Spinal cord (tissue), 10 donors: Measurements from ENCODE around the gene ITGB3. TPM values are rescaled to one million over a fixed set of nuclear protein-coding genes. Genes with fewer than 3 reads are reported as not detected.

Experiments used
- DNase-seq, 6 donors: peaks; one replicate each; pipeline versions ENCODE4 v3.0.0 to v3.0.0-alpha.2; 2013 to 2015; ENCODE audit warnings: low spot score in 6 of 6, low read depth in 4 of 6
- H3K27ac ChIP-seq: one replicate; pipeline ENCODE4 v1.5.1; 2013; ENCODE audit warnings: low read depth, low read length, control low read depth
- H3K27me3 ChIP-seq: one replicate; pipeline ENCODE4 v1.6.1; 2013; ENCODE audit warnings: low read length; ENCODE audit not compliant: control insufficient read depth, insufficient read depth
- H3K36me3 ChIP-seq: one replicate; pipeline ENCODE4 v1.6.1; 2013; ENCODE audit warnings: low read length; ENCODE audit not compliant: control insufficient read depth, insufficient read depth
- H3K4me1 ChIP-seq: one replicate; pipeline ENCODE4 v1.6.1; 2013; ENCODE audit warnings: low read length; ENCODE audit not compliant: control insufficient read depth, insufficient read depth
- H3K4me3 ChIP-seq: one replicate; pipeline ENCODE4 v1.5.1; 2013; ENCODE audit warnings: low read depth, low read length, control low read depth
- H3K9me3 ChIP-seq: one replicate; pipeline ENCODE4 v1.6.1; 2013; ENCODE audit warnings: low read length; ENCODE audit not compliant: control insufficient read depth, insufficient read depth
- WGBS: methylation state at CpG from one replicate; pipeline ENCODE4 v1.1.5; 2013; ENCODE audit warnings: missing lambda C conversion rate; ENCODE audit not compliant: insufficient coverage; 5-methylcytosine and 5-hydroxymethylcytosine counted together
- polyA plus RNA-seq, 2 donors: library from polyadenylated mRNA; unstranded; fragments of 120-200 nt; gene quantifications; one replicate each; pipeline ENCODE4 v1.2.1, GENCODE V29; 2013; ENCODE audit not compliant: insufficient read length in 2 of 2
- total RNA-seq, 2 donors: library from RNA; depleted of rRNA in 1 of 2; stranded (reverse); fragments of 120-200 nt in 1 of 2; fragments of >200 nt in 1 of 2; gene quantifications; one replicate each; pipeline versions ENCODE4 v1.2.3 to v1.2.4, GENCODE V29; 2013 to 2014
- donor health status: healthy.

ITGB3 gene
- total and polyA plus RNA-seq, 4 donors: 2.6 to 7.5 (median 3.6) TPM

GRCh38 chr17:47270946-47271705, 17.5 kb downstream of the ITGB3 start:
- H3K9me3 ChIP-seq: no peaks in the 10 kb centered on the region
- H3K36me3 ChIP-seq: no peaks in the 10 kb centered on the region
- H3K27ac ChIP-seq: no peak overlapping the region
- H3K27me3 ChIP-seq: no peaks in the 10 kb centered on the region
- WGBS: no CpG with 5 or more reads among the region's 2 CpGs
- no peak for DNase-seq
- H3K4me3 ChIP-seq: no peak overlapping the region
- peaks cover 11% of the 10 kb centered on the region for H3K4me1 ChIP-seq

GRCh38 chr17:47272491-47272890, 18.9 kb downstream of the ITGB3 start:
- H3K36me3 ChIP-seq: no peaks in the 10 kb centered on the region
- H3K4me1 ChIP-seq: peaks cover 20% of the 10 kb centered on the region
- DNase-seq: no peak
- H3K4me3 ChIP-seq: no peak overlapping the region
- H3K9me3 ChIP-seq: no peaks in the 10 kb centered on the region
- 100% methylated on average over 1 of the region's 1 CpG for WGBS
- no peaks in the 10 kb centered on the region for H3K27me3 ChIP-seq
- no peak overlapping the region for H3K27ac ChIP-seq

GRCh38 chr17:47273245-47273644, 19.6 kb downstream of the ITGB3 start:
- Histone ChIP-seq H3K4me3 (no peak overlapping the region), H3K4me1 (peaks cover 20% of the 10 kb centered on the region), H3K27me3 (no peaks in the 10 kb centered on the region), H3K9me3 (no peaks in the 10 kb centered on the region), H3K36me3 (no peaks in the 10 kb centered on the region), H3K27ac (no peak overlapping the region)
- DNase-seq: no peak
- 100% methylated on average over 1 of the region's 2 CpGs for WGBS

DNA sequence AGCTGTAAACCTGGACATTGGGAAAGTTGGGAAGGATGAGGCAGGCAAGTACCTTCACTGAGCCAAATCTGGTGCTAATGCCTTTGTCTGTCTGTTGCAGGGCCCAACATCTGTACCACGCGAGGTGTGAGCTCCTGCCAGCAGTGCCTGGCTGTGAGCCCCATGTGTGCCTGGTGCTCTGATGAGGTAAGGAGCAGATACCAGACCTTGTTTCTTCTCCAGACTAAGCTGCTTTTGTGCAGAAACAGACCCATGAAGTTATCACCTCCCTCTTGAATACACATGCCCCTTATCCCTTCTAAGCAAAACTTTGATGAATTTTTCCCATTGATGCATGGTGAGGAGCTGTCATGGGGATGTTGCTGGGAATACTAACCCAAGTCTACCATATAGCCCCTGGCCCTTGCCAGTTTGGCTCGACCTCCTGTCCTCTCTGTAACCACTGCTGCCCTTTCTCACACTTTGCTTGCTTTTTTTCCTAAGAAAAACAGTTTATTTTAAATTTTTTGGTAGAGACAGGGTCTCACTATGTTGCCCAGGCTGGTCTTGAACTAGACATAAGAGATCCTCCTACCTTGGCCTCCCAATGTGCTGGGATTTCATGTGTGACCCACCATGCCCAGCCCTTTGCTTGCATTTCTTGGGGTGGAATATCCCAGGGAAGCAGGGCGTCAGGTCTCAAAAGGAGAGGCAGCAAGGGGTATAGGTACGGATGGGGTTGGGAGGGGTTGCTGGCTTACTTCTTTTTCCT, 20.9 kb downstream of the ITGB3 start:
- Histone ChIP-seq H3K9me3 (no peaks in the 10 kb centered on the region), H3K36me3 (no peaks in the 10 kb centered on the region), H3K4me1 (peaks cover 20% of the 10 kb centered on the region), H3K27me3 (no peaks in the 10 kb centered on the region), H3K27ac (no peak overlapping the region), H3K4me3 (no peak overlapping the region)
- no peak for DNase-seq
- WGBS: 95% methylated on average over 4 of the region's 5 CpGs

DNA sequence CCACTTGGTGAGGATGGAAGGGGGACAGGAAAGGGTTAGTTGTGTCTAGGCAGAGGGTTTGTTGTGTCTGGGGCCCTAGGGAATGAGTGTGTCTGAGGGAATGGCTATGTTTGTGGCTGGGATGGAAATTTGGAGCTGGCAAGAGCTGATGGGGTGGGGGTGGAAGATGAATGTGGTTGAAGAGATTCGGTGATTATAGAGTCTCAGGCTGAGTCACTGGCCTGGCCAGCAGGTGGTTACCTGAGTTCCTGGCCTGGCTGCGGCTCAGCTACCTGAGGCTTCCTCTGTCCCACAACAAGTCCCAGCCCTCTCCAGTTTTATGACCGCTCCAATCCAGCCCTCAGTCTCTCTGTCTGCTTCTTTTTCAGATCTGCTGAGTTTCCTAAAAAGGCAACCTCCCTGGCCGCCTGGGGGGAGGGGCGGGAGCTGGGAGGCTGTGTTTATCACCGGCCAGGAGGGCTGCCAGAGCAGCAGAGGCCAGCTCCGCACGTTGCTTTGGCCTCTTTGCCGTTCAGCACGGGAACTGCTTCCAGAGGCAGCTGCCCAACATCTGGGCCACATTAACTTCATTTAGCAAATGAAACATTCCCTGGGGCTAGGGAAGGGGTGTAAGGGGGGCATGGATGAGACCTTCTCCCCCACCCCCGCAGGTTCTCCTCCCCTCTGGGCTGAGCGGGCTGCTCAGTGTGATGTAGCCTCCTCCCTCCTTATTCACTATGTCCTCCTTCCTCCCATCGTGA, 21.8 kb downstream of the ITGB3 start:
- peak in 2 of 6 donors; percentile 38 to 77 for DNase-seq
- Histone ChIP-seq H3K27ac (peak overlapping the region; percentile 57), H3K9me3 (no peaks in the 10 kb centered on the region), H3K27me3 (no peaks in the 10 kb centered on the region), H3K36me3 (no peaks in the 10 kb centered on the region), H3K4me3 (no peak overlapping the region), H3K4me1 (peaks cover 20% of the 10 kb centered on the region)
- WGBS: 14% methylated on average over 4 of the region's 13 CpGs

DNA sequence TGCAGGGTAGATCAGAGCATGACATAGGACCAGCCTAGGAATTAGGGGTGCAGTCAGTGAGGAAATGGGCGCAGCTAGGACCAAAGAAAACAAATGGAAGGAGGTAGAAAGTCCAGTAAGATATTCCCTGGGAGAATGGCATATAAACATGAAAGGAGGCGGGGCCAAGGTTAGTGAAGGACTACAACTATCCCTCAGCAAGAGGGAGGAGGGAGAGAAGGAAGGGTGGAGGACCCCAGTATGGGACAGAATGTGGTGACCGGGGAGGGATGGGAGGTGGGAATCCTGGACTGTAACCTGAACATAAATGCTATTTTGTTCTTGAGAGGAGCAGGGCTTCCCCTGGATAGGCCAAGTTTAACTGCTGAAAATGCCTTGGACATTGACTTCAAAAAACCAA, 22.8 kb downstream of the ITGB3 start:
- Histone ChIP-seq H3K4me3 (no peak overlapping the region), H3K36me3 (no peaks in the 10 kb centered on the region), H3K27me3 (no peaks in the 10 kb centered on the region), H3K27ac (peak overlapping the region; percentile 57), H3K4me1 (peaks cover 20% of the 10 kb centered on the region), H3K9me3 (no peaks in the 10 kb centered on the region)
- no peak for DNase-seq
- WGBS: 82% methylated on average over 3 of the region's 3 CpGs

- Histone ChIP-seq H3K27ac (peak overlapping the region; percentile 57), H3K27me3 (no peaks in the 10 kb centered on the region)
Observed at GRCh38 chr17:47276868-47277267, 23.2 kb downstream of the ITGB3 start.

GRCh38 chr17:47277921-47278320, 24.3 kb downstream of the ITGB3 start:
- no peak overlapping the region for H3K27ac ChIP-seq
- no peaks in the 10 kb centered on the region for H3K36me3 ChIP-seq
- H3K9me3 ChIP-seq: no peaks in the 10 kb centered on the region
- WGBS: 100% methylated on average over 1 of the region's 1 CpG
- no peaks in the 10 kb centered on the region for H3K27me3 ChIP-seq
- H3K4me1 ChIP-seq: peaks cover 20% of the 10 kb centered on the region
- H3K4me3 ChIP-seq: no peak overlapping the region
- DNase-seq: no peak

More at GRCh38 chr17:47276868-47277267, 23.2 kb downstream of the ITGB3 start:
- Histone ChIP-seq H3K36me3 (no peaks in the 10 kb centered on the region), H3K4me3 (no peak overlapping the region), H3K9me3 (no peaks in the 10 kb centered on the region), H3K4me1 (peaks cover 20% of the 10 kb centered on the region)
- DNase-seq: peak in 2 of 6 donors; percentile 27 to 61
- 17% methylated on average over 7 of the region's 10 CpGs for WGBS

DNA sequence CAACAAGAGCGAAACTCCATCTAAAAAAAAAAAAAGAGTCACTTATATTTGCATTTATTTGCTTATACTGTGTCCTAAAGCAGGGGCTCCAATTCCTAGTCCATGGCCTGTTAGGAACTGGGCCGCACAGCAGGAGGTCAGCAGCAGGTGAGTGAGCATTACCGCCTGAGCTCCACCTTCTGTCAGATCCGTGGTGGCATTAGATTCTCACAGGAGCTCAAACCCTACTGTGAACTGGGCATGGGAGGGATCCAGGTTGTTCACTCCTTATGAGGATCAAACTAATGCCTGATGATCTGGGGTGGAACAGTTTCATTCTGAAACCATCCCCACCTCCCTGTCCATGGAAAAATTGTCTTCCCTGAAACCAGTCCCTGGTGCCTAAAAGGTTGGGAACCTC, 24.9 kb downstream of the ITGB3 start:
- WGBS: 100% methylated on average over 1 of the region's 4 CpGs
- H3K27ac ChIP-seq: peak overlapping the region; percentile 35

More for the DNA sequence above, 24.9 kb downstream of the ITGB3 start:
- DNase-seq: no peak
- Histone ChIP-seq H3K4me3 (no peak overlapping the region), H3K4me1 (peaks cover 20% of the 10 kb centered on the region), H3K27me3 (no peaks in the 10 kb centered on the region), H3K36me3 (no peaks in the 10 kb centered on the region), H3K9me3 (no peaks in the 10 kb centered on the region)
